Mesenchymal stem cell (in vitro differentiated cells and primary cell): ENCODE results near the gene SRL.
"Not testable (repeated sequence)": the region's sequence is repeated elsewhere in the genome, so short reads cannot be mapped to it uniquely, and the experiment has no call there.

Source experiments
- DNase-seq: peaks from one replicate; pipeline ENCODE4 v3.0.0-alpha.2; 2013
- H2AFZ ChIP-seq: one replicate; pipeline ENCODE4 v1.6.1; 2013; ENCODE audit warnings: low read depth, mild to moderate bottlenecking, control low read depth, inconsistent platforms, low read length, moderate library complexity
- H2AK5ac ChIP-seq: 2 replicates; pipeline ENCODE4 v1.6.1; 2013; ENCODE audit warnings: low read length, moderate library complexity, mild to moderate bottlenecking, inconsistent platforms; ENCODE audit not compliant: severe bottlenecking
- H2BK120ac ChIP-seq: one replicate; pipeline ENCODE4 v1.6.1; 2013; ENCODE audit warnings: low read depth, mild to moderate bottlenecking, inconsistent platforms, low read length, moderate library complexity
- H2BK12ac ChIP-seq, 2 experiments: one replicate each; pipeline ENCODE4 v1.6.1; 2013; ENCODE audit warnings: inconsistent platforms in 2 of 2, low read length in 2 of 2, mild to moderate bottlenecking in 2 of 2, moderate library complexity in 2 of 2, control low read depth in 1 of 2
- H2BK15ac ChIP-seq: one replicate; pipeline ENCODE4 v1.6.1; 2013; ENCODE audit warnings: mild to moderate bottlenecking, low read depth, inconsistent platforms; ENCODE audit not compliant: poor library complexity, severe bottlenecking
- H2BK5ac ChIP-seq: 2 replicates; pipeline ENCODE4 v1.6.1; 2013; ENCODE audit warnings: low read depth, mild to moderate bottlenecking, low read length, control low read depth, inconsistent platforms; ENCODE audit not compliant: poor library complexity, severe bottlenecking
- H3K14ac ChIP-seq, 2 experiments: one replicate each; pipeline ENCODE4 v1.6.1; 2013; ENCODE audit warnings: inconsistent platforms in 2 of 2, low read length in 2 of 2, control low read depth in 1 of 2, mild to moderate bottlenecking in 1 of 2, moderate library complexity in 1 of 2
- H3K18ac ChIP-seq, 2 experiments: one replicate each; pipeline ENCODE4 v1.6.1; 2013; ENCODE audit warnings: inconsistent platforms in 2 of 2, low read length in 2 of 2, control low read depth in 1 of 2, low read depth in 1 of 2, mild to moderate bottlenecking in 1 of 2
- H3K23ac ChIP-seq, 2 experiments: one replicate each; pipeline ENCODE4 v1.6.1; 2013; ENCODE audit warnings: inconsistent platforms in 2 of 2, low read length in 2 of 2, mild to moderate bottlenecking in 2 of 2, moderate library complexity in 2 of 2, control low read depth in 1 of 2
- H3K27ac ChIP-seq: 2 replicates; pipeline ENCODE4 v1.5.1; 2013; ENCODE audit warnings: mild to moderate bottlenecking, moderate library complexity, low read length, control low read depth, inconsistent platforms; ENCODE audit not compliant: poor library complexity, severe bottlenecking
- H3K27me3 ChIP-seq, 2 experiments: 2 replicates each; pipeline versions ENCODE4 v1.6.1 to v1.7.0; 2013; ENCODE audit warnings: low read length in 2 of 2, mild to moderate bottlenecking in 2 of 2, moderate library complexity in 2 of 2, control low read depth in 1 of 2, inconsistent platforms in 1 of 2; ENCODE audit not compliant: control insufficient read depth in 1 of 2, insufficient read depth in 1 of 2
- H3K36me3 ChIP-seq, 2 experiments: 2 replicates each; pipeline versions ENCODE4 v1.6.1 to v1.7.0; 2013; ENCODE audit warnings: low read length in 2 of 2, control low read depth in 1 of 2, inconsistent platforms in 1 of 2, low read depth in 1 of 2, mild to moderate bottlenecking in 1 of 2; ENCODE audit not compliant: insufficient read depth in 2 of 2, control insufficient read depth in 1 of 2
- H3K4ac ChIP-seq, 2 experiments: one replicate each; pipeline ENCODE4 v1.6.1; 2013; ENCODE audit warnings: inconsistent platforms in 2 of 2, low read length in 2 of 2, mild to moderate bottlenecking in 2 of 2, moderate library complexity in 2 of 2, control low read depth in 1 of 2, low read depth in 1 of 2
- H3K4me1 ChIP-seq: 2 replicates; pipeline ENCODE4 v1.6.1; 2013; ENCODE audit warnings: low read depth, low read length, control low read depth; ENCODE audit not compliant: control insufficient read depth, insufficient read depth
- H3K4me2 ChIP-seq: 2 replicates; pipeline ENCODE4 v1.6.1; 2013; ENCODE audit warnings: low read length, mild to moderate bottlenecking, inconsistent platforms; ENCODE audit not compliant: poor library complexity, severe bottlenecking
- H3K4me3 ChIP-seq, 2 experiments: 2 replicates each; pipeline versions ENCODE4 v1.5.1 to v1.7.0; 2013; ENCODE audit warnings: low read length in 2 of 2, mild to moderate bottlenecking in 2 of 2, control low read depth in 1 of 2, low read depth in 1 of 2; ENCODE audit not compliant: insufficient read depth in 1 of 2
- H3K79me1 ChIP-seq: replicated peaks from 2 replicates; pipeline ENCODE4 v1.6.1; 2013; ENCODE audit warnings: mild to moderate bottlenecking, control low read depth, low read length, inconsistent platforms; ENCODE audit not compliant: poor library complexity, severe bottlenecking
- H3K9ac ChIP-seq: 2 replicates; pipeline ENCODE4 v1.7.0; 2013; ENCODE audit warnings: mild to moderate bottlenecking, low read length, moderate library complexity
- H3K9me3 ChIP-seq: 2 replicates; pipeline ENCODE4 v1.7.0; 2013; ENCODE audit warnings: mild to moderate bottlenecking, low read length; ENCODE audit not compliant: control insufficient read depth
- H4K8ac ChIP-seq: one replicate; pipeline ENCODE4 v1.6.1; 2013; ENCODE audit warnings: inconsistent platforms, mild to moderate bottlenecking, low read length, moderate library complexity
- H4K91ac ChIP-seq: one replicate; pipeline ENCODE4 v1.6.1; 2013; ENCODE audit warnings: mild to moderate bottlenecking, low read length, inconsistent platforms
- WGBS: methylation state at CpG from one replicate; pipeline ENCODE4 v1.1.7; 2013; ENCODE audit warnings: mixed read lengths; 5-methylcytosine and 5-hydroxymethylcytosine counted together

The SRL gene

GRCh38 chr16:4253394-4254150 is 11.7 kb upstream of the SRL start:
- Histone ChIP-seq H3K36me3 (peaks cover 5 to 7% of the 10 kb centered on the region in 2 experiments), H3K9ac (peak overlapping the region; percentile 92), H4K8ac (peak overlapping the region; percentile 36), H2BK5ac (peak overlapping the region; percentile 25), H2BK12ac (no peak overlapping the region), H3K14ac (no peak overlapping the region), H4K91ac (no peak overlapping the region), H3K9me3 (no peaks in the 10 kb centered on the region), H2BK120ac (no peak overlapping the region), H3K4me3 (peak overlapping the region; percentile 49 to 83), H3K79me1 (no peaks in the 10 kb centered on the region), H3K18ac (peak overlapping the region; percentile 70 to 72), H3K27me3 (no peaks in the 10 kb centered on the region), H3K27ac (peak overlapping the region; percentile 78), H3K4ac (peak overlapping the region in 1 of 2 experiments; percentile 49), H3K4me2 (peak overlapping the region; percentile 67), H2AFZ (peak overlapping the region; percentile 10), H2BK15ac (no peak overlapping the region), H3K4me1 (no peaks in the 10 kb centered on the region), H3K23ac (no peak overlapping the region), H2AK5ac (no peak overlapping the region)
- DNase-seq, result peak; percentile 99
- WGBS, result 2% methylated on average over 75 of the region's 80 CpGs

GRCh38 chr16:4253012-4253393 is 11.1 kb upstream of the SRL start:
- 75% methylated on average over 23 of the region's 23 CpGs for WGBS
- Histone ChIP-seq H4K8ac (peak overlapping the region; percentile 27), H3K4me2 (peak overlapping the region; percentile 67), H3K4me3 (peak overlapping the region; percentile 49 to 83), H2BK15ac (peak overlapping the region; percentile 70), H3K9ac (peak overlapping the region; percentile 92), H3K18ac (peak overlapping the region; percentile 70 to 72), H3K27ac (peak overlapping the region; percentile 78)
- not testable (repeated sequence) for DNase-seq, H3K14ac ChIP-seq, H3K23ac ChIP-seq, H3K79me1 ChIP-seq, H3K4ac ChIP-seq, H2BK5ac ChIP-seq, H3K36me3 ChIP-seq, H2AK5ac ChIP-seq, H2BK120ac ChIP-seq, H3K27me3 ChIP-seq, H4K91ac ChIP-seq, H2AFZ ChIP-seq, H2BK12ac ChIP-seq, H3K9me3 ChIP-seq, H3K4me1 ChIP-seq

GRCh38 chr16:4249530-4250308 is 7.8 kb upstream of the SRL start:
- H2BK12ac ChIP-seq, result no peak overlapping the region
- H3K23ac ChIP-seq, result no peak overlapping the region
- H3K27ac ChIP-seq, result no peak overlapping the region
- H3K18ac ChIP-seq, result no peak overlapping the region
- no peaks in the 10 kb centered on the region for H3K4me1 ChIP-seq
- H2AK5ac ChIP-seq, result no peak overlapping the region
- no peak overlapping the region for H2BK15ac ChIP-seq
- H3K9ac ChIP-seq, result no peak overlapping the region
- no peak for DNase-seq
- H4K91ac ChIP-seq, result no peak overlapping the region
- H2AFZ ChIP-seq, result no peak overlapping the region
- no peak overlapping the region for H4K8ac ChIP-seq
- H3K27me3 ChIP-seq, result peaks cover 0 to 8% of the 10 kb centered on the region in 2 experiments
- no peaks in the 10 kb centered on the region for H3K9me3 ChIP-seq
- H3K14ac ChIP-seq, result no peak overlapping the region
- 93% methylated on average over 12 of the region's 12 CpGs for WGBS
- H3K4me2 ChIP-seq, result no peak overlapping the region
- H3K4me3 ChIP-seq, result no peak overlapping the region
- H3K4ac ChIP-seq, result no peak overlapping the region
- no peak overlapping the region for H2BK120ac ChIP-seq
- H3K36me3 ChIP-seq, result no peaks in the 10 kb centered on the region
- no peak overlapping the region for H2BK5ac ChIP-seq
- H3K79me1 ChIP-seq, result no peaks in the 10 kb centered on the region

- H2BK5ac ChIP-seq, result no peak overlapping the region
- no peak overlapping the region for H2BK120ac ChIP-seq
- H3K4me1 ChIP-seq, result no peaks in the 10 kb centered on the region
- H3K27ac ChIP-seq, result no peak overlapping the region
- H3K4ac ChIP-seq, result no peak overlapping the region
- H3K4me3 ChIP-seq, result no peak overlapping the region
- no peaks in the 10 kb centered on the region for H3K79me1 ChIP-seq
- no peak overlapping the region for H3K9ac ChIP-seq
- no peak overlapping the region for H2BK12ac ChIP-seq
- H3K4me2 ChIP-seq, result no peak overlapping the region
- 89% methylated on average over 7 of the region's 7 CpGs for WGBS
- H2AK5ac ChIP-seq, result no peak overlapping the region
- H3K18ac ChIP-seq, result no peak overlapping the region
- no peak overlapping the region for H4K8ac ChIP-seq
- H3K36me3 ChIP-seq, result no peaks in the 10 kb centered on the region
- peaks cover 0 to 23% of the 10 kb centered on the region in 2 experiments for H3K27me3 ChIP-seq
- no peak for DNase-seq
- no peak overlapping the region for H4K91ac ChIP-seq
- no peaks in the 10 kb centered on the region for H3K9me3 ChIP-seq
- H2BK15ac ChIP-seq, result no peak overlapping the region
- peak overlapping the region in 1 of 2 experiments; percentile 36 for H3K14ac ChIP-seq
- H3K23ac ChIP-seq, result no peak overlapping the region
- no peak overlapping the region for H2AFZ ChIP-seq
These were observed 5.5 kb upstream of the SRL start for GRCh38 chr16:4247460-4247784.
